Measurements from ENCODE around the gene FLCN.

FLCN gene

GRCh38 chr17:17236295-17237025 is 508 bp downstream of the FLCN start:
- no peak for TF ChIP-seq CTCF (conservative IDR thresholded peaks at IDR 0.05; ENCODE audit: low read length)
- DNase-seq (ENCODE audit: low read depth): peak; percentile 49
- H3K4me3 ChIP-seq (ENCODE audit: low read length): peak overlapping the region; percentile 97

GRCh38 chr17:17235212-17236174 is 1.5 kb downstream of the FLCN start:
- peak; percentile 35 for DNase-seq (ENCODE audit: low read depth)

GRCh38 chr17:17232303-17232621 is 4.7 kb downstream of the FLCN start:
- H3K4me3 ChIP-seq (ENCODE audit: low read length): no peak overlapping the region
- no peak for DNase-seq (ENCODE audit: low read depth)
- no peak for TF ChIP-seq CTCF (conservative IDR thresholded peaks at IDR 0.05; ENCODE audit: low read length)

More at GRCh38 chr17:17235212-17236174, 1.5 kb downstream of the FLCN start:
- TF ChIP-seq CTCF (conservative IDR thresholded peaks at IDR 0.05; ENCODE audit: low read length): no peak
- H3K4me3 ChIP-seq (ENCODE audit: low read length): peak overlapping the region; percentile 97

- no peak overlapping the region for H3K4me3 ChIP-seq (ENCODE audit: low read length)
- DNase-seq (ENCODE audit: low read depth): no peak
- TF ChIP-seq CTCF (conservative IDR thresholded peaks at IDR 0.05; ENCODE audit: low read length): no peak
Measured at GRCh38 chr17:17231621-17232302, 5.2 kb downstream of the FLCN start.

- no peak overlapping the region for H3K4me3 ChIP-seq (ENCODE audit: low read length)
- no peak for TF ChIP-seq CTCF (conservative IDR thresholded peaks at IDR 0.05; ENCODE audit: low read length)
- no peak for DNase-seq (ENCODE audit: low read depth)
Measured at GRCh38 chr17:17229416-17230384, 7.3 kb downstream of the FLCN start.

- no peak for DNase-seq (ENCODE audit: low read depth)
- no peak for TF ChIP-seq CTCF (conservative IDR thresholded peaks at IDR 0.05; ENCODE audit: low read length)
- H3K4me3 ChIP-seq (ENCODE audit: low read length): no peak overlapping the region
Measured at GRCh38 chr17:17228521-17229279, 8.3 kb downstream of the FLCN start.
